Stimulated activated CD8-positive, alpha-beta memory T cell treated with anti-CD3 and anti-CD28 coated beads, Interleukin-12 subunit alpha, Interleukin-12 subunit beta, amount 100 ng/mL, for 24 hours (primary cell): Measurements from ENCODE around the gene PCDHB14.
"Not testable (repeated sequence)": the region's sequence is repeated elsewhere in the genome, so short reads cannot be mapped to it uniquely, and the experiment has no call there.

Experiments
- DNase-seq: peaks from one replicate; pipeline ENCODE4 v3.0.0-alpha.2; 2020; ENCODE audit errors: extremely low read depth

The PCDHB14 gene

GRCh38 chr5:141210281-141210680 lies 12.9 kb upstream of the PCDHB14 start:
- DNase-seq = not testable (repeated sequence)

GRCh38 chr5:141210849-141211248 lies 12.3 kb upstream of the PCDHB14 start:
- DNase-seq = not testable (repeated sequence)

GRCh38 chr5:141213656-141214339 lies 9.3 kb upstream of the PCDHB14 start, which contains the start of gene PCDHB13:
TSS of gene PCDHB13 (plus strand) at chr5:141213919. CDS start at chr5:141214124, 205 bp downstream.
- DNase-seq = not testable (repeated sequence)

GRCh38 chr5:141214583-141214982 lies 8.6 kb upstream of the PCDHB14 start:
- DNase-seq = not testable (repeated sequence)

- not testable (repeated sequence) for DNase-seq
These were observed 7.6 kb upstream of the PCDHB14 start for GRCh38 chr5:141215504-141215903.

- DNase-seq = not testable (repeated sequence)
These were observed 7.1 kb upstream of the PCDHB14 start for GRCh38 chr5:141216035-141216434.

- not testable (repeated sequence) for DNase-seq
These were observed 1.7 kb downstream of the PCDHB14 start for GRCh38 chr5:141224844-141225243.

GRCh38 chr5:141225421-141225820 lies 2.3 kb downstream of the PCDHB14 start:
- not testable (repeated sequence) for DNase-seq

GRCh38 chr5:141234109-141234667 lies 11.0 kb downstream of the PCDHB14 start:
- no peak for DNase-seq

- DNase-seq = not testable (repeated sequence)
These were observed 12.8 kb downstream of the PCDHB14 start for GRCh38 chr5:141235922-141236321.

- no peak for DNase-seq
These were observed 13.6 kb downstream of the PCDHB14 start for GRCh38 chr5:141236516-141237313.

- no peak for DNase-seq
These were observed 18.4 kb downstream of the PCDHB14 start for GRCh38 chr5:141241496-141241895.

GRCh38 chr5:141245250-141245717 lies 22.1 kb downstream of the PCDHB14 start, which contains the start of gene PCDHB15:
TSS of gene PCDHB15 (plus strand) at chr5:141245395. CDS start at chr5:141245579, 184 bp downstream.
- DNase-seq = no peak

- DNase-seq = not testable (repeated sequence)
These were observed 23.8 kb downstream of the PCDHB14 start for GRCh38 chr5:141246971-141247370.

GRCh38 chr5:141247434-141247833 lies 24.3 kb downstream of the PCDHB14 start:
- not testable (repeated sequence) for DNase-seq

- no peak for DNase-seq
These were observed 27.4 kb downstream of the PCDHB14 start for GRCh38 chr5:141250576-141250975.

GRCh38 chr5:141258464-141258863 lies 35.3 kb downstream of the PCDHB14 start:
- DNase-seq = no peak

- no peak for DNase-seq
These were observed 35.8 kb downstream of the PCDHB14 start for GRCh38 chr5:141258948-141259347.

- no peak for DNase-seq
These were observed 37.5 kb downstream of the PCDHB14 start for GRCh38 chr5:141260458-141261237.

GRCh38 chr5:141261238-141261546 lies 38.0 kb downstream of the PCDHB14 start:
- DNase-seq = no peak

- DNase-seq = no peak
These were observed 46.1 kb downstream of the PCDHB14 start for GRCh38 chr5:141269195-141269594.

- no peak for DNase-seq
These were observed 49.8 kb downstream of the PCDHB14 start for GRCh38 chr5:141272906-141273305.
